Stomach (tissue), 4 donors: ENCODE results near the gene FES.

ENCODE experiments used
- EP300 ChIP-seq: sonication (generic); formaldehyde crosslinking; IDR thresholded peaks from one replicate; pipeline ENCODE4 v1.6.1; 2017; ENCODE audit warnings: antibody characterized with exemption
- POLR2A ChIP-seq, 4 donors: fragments of 450-650 bp; IDR thresholded peaks; one replicate each; pipeline ENCODE4 v1.6.1; 2016; ENCODE audit warnings: antibody characterized with exemption in 4 of 4, control low read depth in 2 of 4, mild to moderate bottlenecking in 1 of 4, moderate library complexity in 1 of 4
- POLR2AphosphoS5 ChIP-seq, 3 donors: sonication (generic); formaldehyde crosslinking; IDR thresholded peaks; one replicate each; pipeline ENCODE4 v1.6.1; 2016; ENCODE audit warnings: antibody characterized with exemption in 3 of 3
- TF ChIP-seq, protein P1 (sequence below), 7 experiments: fragments of 450-650 bp in 4 of 7; fragments of 200-600 bp in 3 of 7; sonication (generic) in 3 of 7; IDR thresholded peaks; one replicate each; pipeline ENCODE4 v1.5.1; 2016 to 2019; ENCODE audit warnings: antibody characterized with exemption in 7 of 7, control low read depth in 2 of 7, mild to moderate bottlenecking in 1 of 7

DNA sequence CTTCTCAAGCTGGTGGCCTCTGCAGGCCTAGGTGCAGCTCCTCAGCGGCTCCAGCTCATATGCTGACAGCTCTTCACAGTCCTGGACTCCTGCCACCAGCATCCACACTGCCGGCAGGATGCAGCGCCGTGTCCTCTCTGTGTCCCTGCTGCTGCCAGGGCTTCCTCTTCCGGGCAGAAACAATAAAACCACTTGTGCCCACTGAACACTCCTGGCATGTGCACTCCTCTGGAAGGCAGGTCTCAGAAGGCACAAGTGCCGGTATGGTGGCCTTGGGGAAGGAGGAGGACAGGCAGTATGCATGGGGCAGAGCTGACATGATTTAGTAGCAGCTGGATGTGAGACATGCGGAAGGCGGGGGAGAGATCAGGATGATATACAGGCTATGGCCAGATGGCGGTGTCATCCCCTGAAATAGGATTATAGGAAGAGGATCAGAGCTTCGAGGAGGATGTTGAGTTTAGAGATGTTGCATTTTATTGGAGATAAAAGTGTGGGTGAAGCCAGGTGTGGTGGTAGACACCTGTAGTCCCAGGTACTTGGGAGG is 11.3 kb downstream of the FES start:
- TF ChIP-seq POLR2A (IDR thresholded peaks at IDR 0.05) (no peak), POLR2AphosphoS5 (IDR thresholded peaks at IDR 0.05) (no peak), EP300 (no peak)
- TF ChIP-seq, protein P1, sequence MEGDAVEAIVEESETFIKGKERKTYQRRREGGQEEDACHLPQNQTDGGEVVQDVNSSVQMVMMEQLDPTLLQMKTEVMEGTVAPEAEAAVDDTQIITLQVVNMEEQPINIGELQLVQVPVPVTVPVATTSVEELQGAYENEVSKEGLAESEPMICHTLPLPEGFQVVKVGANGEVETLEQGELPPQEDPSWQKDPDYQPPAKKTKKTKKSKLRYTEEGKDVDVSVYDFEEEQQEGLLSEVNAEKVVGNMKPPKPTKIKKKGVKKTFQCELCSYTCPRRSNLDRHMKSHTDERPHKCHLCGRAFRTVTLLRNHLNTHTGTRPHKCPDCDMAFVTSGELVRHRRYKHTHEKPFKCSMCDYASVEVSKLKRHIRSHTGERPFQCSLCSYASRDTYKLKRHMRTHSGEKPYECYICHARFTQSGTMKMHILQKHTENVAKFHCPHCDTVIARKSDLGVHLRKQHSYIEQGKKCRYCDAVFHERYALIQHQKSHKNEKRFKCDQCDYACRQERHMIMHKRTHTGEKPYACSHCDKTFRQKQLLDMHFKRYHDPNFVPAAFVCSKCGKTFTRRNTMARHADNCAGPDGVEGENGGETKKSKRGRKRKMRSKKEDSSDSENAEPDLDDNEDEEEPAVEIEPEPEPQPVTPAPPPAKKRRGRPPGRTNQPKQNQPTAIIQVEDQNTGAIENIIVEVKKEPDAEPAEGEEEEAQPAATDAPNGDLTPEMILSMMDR (IDR thresholded peaks at IDR 0.05), result no peak
